ENCODE results near the gene SV2A. TPM values are rescaled to one million over a fixed set of nuclear protein-coding genes. Genes with fewer than 3 reads are reported as not detected.

SV2A gene
- total RNA-seq, 4 donors from 2014 or later: 0.12 to 0.56 (median 0.30) TPM

- H3K36me3 ChIP-seq: peaks cover 0 to 42% of the 10 kb centered on the region in 2 donors
- no peaks in the 10 kb centered on the region for H3K27me3 ChIP-seq
- peak within 1 kb of the TSS; percentile 73 to 98 (median 92) for H3K4me3 ChIP-seq
- ATAC-seq (peak; percentile 98 to 99), DNase-seq (peak; percentile 95)
- H3K4me1 ChIP-seq: peaks cover 29 to 33% of the 10 kb centered on the region in 2 donors
- intact Hi-C loops (cut with DNase I; ENCODE audit: low total_unique reads): loop anchor here (1.0 kb wide), 2 partner anchors 28 to 39 kb away; partner anchors contain the start of gene BOLA1
- in situ Hi-C loops (cut with MboI; ENCODE audit: low sequenced_read_pairs in 4 of 4): no loop called here
- TF ChIP-seq POLR2A (IDR thresholded peaks at IDR 0.05): peak; percentile 81 to 89
- TF ChIP-seq, protein P1, sequence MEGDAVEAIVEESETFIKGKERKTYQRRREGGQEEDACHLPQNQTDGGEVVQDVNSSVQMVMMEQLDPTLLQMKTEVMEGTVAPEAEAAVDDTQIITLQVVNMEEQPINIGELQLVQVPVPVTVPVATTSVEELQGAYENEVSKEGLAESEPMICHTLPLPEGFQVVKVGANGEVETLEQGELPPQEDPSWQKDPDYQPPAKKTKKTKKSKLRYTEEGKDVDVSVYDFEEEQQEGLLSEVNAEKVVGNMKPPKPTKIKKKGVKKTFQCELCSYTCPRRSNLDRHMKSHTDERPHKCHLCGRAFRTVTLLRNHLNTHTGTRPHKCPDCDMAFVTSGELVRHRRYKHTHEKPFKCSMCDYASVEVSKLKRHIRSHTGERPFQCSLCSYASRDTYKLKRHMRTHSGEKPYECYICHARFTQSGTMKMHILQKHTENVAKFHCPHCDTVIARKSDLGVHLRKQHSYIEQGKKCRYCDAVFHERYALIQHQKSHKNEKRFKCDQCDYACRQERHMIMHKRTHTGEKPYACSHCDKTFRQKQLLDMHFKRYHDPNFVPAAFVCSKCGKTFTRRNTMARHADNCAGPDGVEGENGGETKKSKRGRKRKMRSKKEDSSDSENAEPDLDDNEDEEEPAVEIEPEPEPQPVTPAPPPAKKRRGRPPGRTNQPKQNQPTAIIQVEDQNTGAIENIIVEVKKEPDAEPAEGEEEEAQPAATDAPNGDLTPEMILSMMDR (IDR thresholded peaks at IDR 0.05 in 4 of 5, conservative IDR thresholded peaks at IDR 0.05 in 1 of 5): peak in 3 of 5 experiments; percentile 15 to 39 (median 31)
- H3K27ac ChIP-seq: peak within 1 kb of the TSS; percentile 92 to 98 (median 94)
- H3K9me3 ChIP-seq: no peaks in the 10 kb centered on the region
Measured at GRCh38 chr1:149927563-149928400, 10.1 kb upstream of the SV2A start, which contains the start of gene SF3B4. SF3B4 (minus strand) TSS chr1:149927803; CDS start chr1:149927759, 44 bp downstream.

GRCh38 chr1:149927056-149927562, 9.5 kb upstream of the SV2A start:
- intact Hi-C loops (cut with DNase I; ENCODE audit: low total_unique reads) (loop anchor here (1.0 kb wide), 2 partner anchors 28 to 39 kb away; partner anchors contain the start of gene BOLA1), in situ Hi-C loops (cut with MboI; ENCODE audit: low sequenced_read_pairs in 4 of 4) (no loop called here)
- H3K27ac ChIP-seq: peak overlapping the region; percentile 92 to 98 (median 94)
- H3K36me3 ChIP-seq: peaks cover 0 to 49% of the 10 kb centered on the region in 2 donors
- H3K4me1 ChIP-seq: peaks cover 29 to 33% of the 10 kb centered on the region in 2 donors
- ATAC-seq: no peak
- no peaks in the 10 kb centered on the region for H3K27me3 ChIP-seq
- TF ChIP-seq, protein P1 (IDR thresholded peaks at IDR 0.05 in 4 of 5, conservative IDR thresholded peaks at IDR 0.05 in 1 of 5): no peak
- no peak for TF ChIP-seq POLR2A (IDR thresholded peaks at IDR 0.05)
- H3K9me3 ChIP-seq: no peaks in the 10 kb centered on the region
- peak overlapping the region; percentile 73 to 98 (median 92) for H3K4me3 ChIP-seq
- DNase-seq: no peak

GRCh38 chr1:149926296-149926695, 8.7 kb upstream of the SV2A start:
- DNase-seq: no peak
- no peaks in the 10 kb centered on the region for H3K9me3 ChIP-seq
- H3K27me3 ChIP-seq: no peaks in the 10 kb centered on the region
- peaks cover 0 to 54% of the 10 kb centered on the region in 2 donors for H3K36me3 ChIP-seq
- H3K4me1 ChIP-seq: peaks cover 29 to 33% of the 10 kb centered on the region in 2 donors
- H3K27ac ChIP-seq: no peak overlapping the region
- intact Hi-C loops (cut with DNase I; ENCODE audit: low total_unique reads): no loop called here
- H3K4me3 ChIP-seq: peak overlapping the region; percentile 12 to 98 (median 82)
- ATAC-seq: no peak
- in situ Hi-C loops (cut with MboI; ENCODE audit: low sequenced_read_pairs in 4 of 4): no loop called here
- TF ChIP-seq, protein P1 (IDR thresholded peaks at IDR 0.05 in 4 of 5, conservative IDR thresholded peaks at IDR 0.05 in 1 of 5): no peak
- no peak for TF ChIP-seq POLR2A (IDR thresholded peaks at IDR 0.05)

- H3K27me3 ChIP-seq: no peaks in the 10 kb centered on the region
Measured at GRCh38 chr1:149925751-149926150, 8.1 kb upstream of the SV2A start.

More at GRCh38 chr1:149925751-149926150, 8.1 kb upstream of the SV2A start:
- no peaks in the 10 kb centered on the region for H3K9me3 ChIP-seq
- DNase-seq: no peak
- intact Hi-C loops (cut with DNase I; ENCODE audit: low total_unique reads) (no loop called here), in situ Hi-C loops (cut with MboI; ENCODE audit: low sequenced_read_pairs in 4 of 4) (no loop called here)
- H3K4me3 ChIP-seq: no peak overlapping the region
- TF ChIP-seq, protein P1 (IDR thresholded peaks at IDR 0.05 in 4 of 5, conservative IDR thresholded peaks at IDR 0.05 in 1 of 5): no peak
- no peak for TF ChIP-seq POLR2A (IDR thresholded peaks at IDR 0.05)
- peaks cover 29 to 33% of the 10 kb centered on the region in 2 donors for H3K4me1 ChIP-seq
- peaks cover 0 to 54% of the 10 kb centered on the region in 2 donors for H3K36me3 ChIP-seq
- ATAC-seq: no peak
- no peak overlapping the region for H3K27ac ChIP-seq
